Endothelial cell of umbilical vein (primary cell): Measurements from ENCODE around the gene ZNF556.

ENCODE experiments used
- EZH2 ChIP-seq: IDR thresholded peaks from 2 replicates; pipeline ENCODE4 v1.6.1; 2012; ENCODE audit warnings: borderline replicate concordance, low read depth, mild to moderate bottlenecking, moderate library complexity, low read length, inconsistent platforms; ENCODE audit not compliant: severe bottlenecking
- JUN ChIP-seq: IDR thresholded peaks from 2 replicates; pipeline ENCODE4 v1.6.1; 2011; ENCODE audit warnings: borderline replicate concordance, low read depth; ENCODE audit not compliant: insufficient read length, insufficient read depth
- MYC ChIP-seq: IDR thresholded peaks from one replicate; pipeline ENCODE4 v1.6.1; 2011; ENCODE audit warnings: mild to moderate bottlenecking, low read depth, low read length
- POLR2A ChIP-seq: IDR thresholded peaks from 2 replicates; pipeline ENCODE4 v1.6.1; 2012; ENCODE audit warnings: low read depth, mild to moderate bottlenecking, control low read depth, low read length
- TF ChIP-seq, protein P1 (sequence below), 2 donors: IDR thresholded peaks; 1 replicate in 1 of 2; 2 replicates in 1 of 2; pipeline ENCODE4 v1.5.1; 2011; ENCODE audit warnings: low read length in 2 of 2, mild to moderate bottlenecking in 2 of 2, moderate library complexity in 2 of 2, control low read depth in 1 of 2, inconsistent platforms in 1 of 2, low read depth in 1 of 2; ENCODE audit not compliant: insufficient read depth in 1 of 2; ENCODE audit errors: extremely low read depth in 1 of 2

DNA sequence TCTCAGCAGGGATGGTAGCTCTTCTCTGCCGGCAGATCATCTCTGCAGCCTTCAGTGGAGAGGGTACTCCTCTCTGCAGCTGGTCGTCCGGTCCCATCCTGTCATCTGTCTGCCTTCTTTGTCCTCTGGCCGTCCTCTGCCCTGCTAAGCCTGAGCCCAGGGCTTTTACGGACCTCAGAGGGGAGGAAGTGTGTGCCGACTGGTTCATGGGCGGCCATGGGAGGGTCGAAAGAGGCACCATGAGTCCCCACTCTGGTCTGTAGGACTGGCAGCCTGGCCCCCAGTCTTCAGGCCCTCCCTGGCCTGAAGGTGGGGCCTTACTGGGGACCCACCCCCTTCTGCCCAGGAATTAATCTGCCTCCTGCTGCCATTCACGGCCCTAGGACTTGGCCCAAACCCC, 43.5 kb upstream of the ZNF556 start:
- no peak for TF ChIP-seq EZH2
- TF ChIP-seq, protein P1, sequence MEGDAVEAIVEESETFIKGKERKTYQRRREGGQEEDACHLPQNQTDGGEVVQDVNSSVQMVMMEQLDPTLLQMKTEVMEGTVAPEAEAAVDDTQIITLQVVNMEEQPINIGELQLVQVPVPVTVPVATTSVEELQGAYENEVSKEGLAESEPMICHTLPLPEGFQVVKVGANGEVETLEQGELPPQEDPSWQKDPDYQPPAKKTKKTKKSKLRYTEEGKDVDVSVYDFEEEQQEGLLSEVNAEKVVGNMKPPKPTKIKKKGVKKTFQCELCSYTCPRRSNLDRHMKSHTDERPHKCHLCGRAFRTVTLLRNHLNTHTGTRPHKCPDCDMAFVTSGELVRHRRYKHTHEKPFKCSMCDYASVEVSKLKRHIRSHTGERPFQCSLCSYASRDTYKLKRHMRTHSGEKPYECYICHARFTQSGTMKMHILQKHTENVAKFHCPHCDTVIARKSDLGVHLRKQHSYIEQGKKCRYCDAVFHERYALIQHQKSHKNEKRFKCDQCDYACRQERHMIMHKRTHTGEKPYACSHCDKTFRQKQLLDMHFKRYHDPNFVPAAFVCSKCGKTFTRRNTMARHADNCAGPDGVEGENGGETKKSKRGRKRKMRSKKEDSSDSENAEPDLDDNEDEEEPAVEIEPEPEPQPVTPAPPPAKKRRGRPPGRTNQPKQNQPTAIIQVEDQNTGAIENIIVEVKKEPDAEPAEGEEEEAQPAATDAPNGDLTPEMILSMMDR (IDR thresholded peaks at IDR 0.05; ENCODE audit: extremely low read depth in 1 of 2, insufficient read depth in 1 of 2, low read depth in 1 of 2, low read length in 2 of 2) = no peak
- TF ChIP-seq POLR2A = no peak
- no peak for TF ChIP-seq JUN
- TF ChIP-seq MYC = no peak
